HG03025 (cell line): ENCODE data around the gene TRMT10B.

Experiments
- ATAC-seq: cut with Tn5 transposase; IDR thresholded peaks from one replicate; pipeline ENCODE4 v1.9.1; 2021; ENCODE audit warnings: mild to moderate bottlenecking, moderate library complexity; ENCODE audit not compliant: unreplicated experiment, low FRiP score

Gene TRMT10B, protein sequence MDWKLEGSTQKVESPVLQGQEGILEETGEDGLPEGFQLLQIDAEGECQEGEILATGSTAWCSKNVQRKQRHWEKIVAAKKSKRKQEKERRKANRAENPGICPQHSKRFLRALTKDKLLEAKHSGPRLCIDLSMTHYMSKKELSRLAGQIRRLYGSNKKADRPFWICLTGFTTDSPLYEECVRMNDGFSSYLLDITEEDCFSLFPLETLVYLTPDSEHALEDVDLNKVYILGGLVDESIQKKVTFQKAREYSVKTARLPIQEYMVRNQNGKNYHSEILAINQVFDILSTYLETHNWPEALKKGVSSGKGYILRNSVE

DNA sequence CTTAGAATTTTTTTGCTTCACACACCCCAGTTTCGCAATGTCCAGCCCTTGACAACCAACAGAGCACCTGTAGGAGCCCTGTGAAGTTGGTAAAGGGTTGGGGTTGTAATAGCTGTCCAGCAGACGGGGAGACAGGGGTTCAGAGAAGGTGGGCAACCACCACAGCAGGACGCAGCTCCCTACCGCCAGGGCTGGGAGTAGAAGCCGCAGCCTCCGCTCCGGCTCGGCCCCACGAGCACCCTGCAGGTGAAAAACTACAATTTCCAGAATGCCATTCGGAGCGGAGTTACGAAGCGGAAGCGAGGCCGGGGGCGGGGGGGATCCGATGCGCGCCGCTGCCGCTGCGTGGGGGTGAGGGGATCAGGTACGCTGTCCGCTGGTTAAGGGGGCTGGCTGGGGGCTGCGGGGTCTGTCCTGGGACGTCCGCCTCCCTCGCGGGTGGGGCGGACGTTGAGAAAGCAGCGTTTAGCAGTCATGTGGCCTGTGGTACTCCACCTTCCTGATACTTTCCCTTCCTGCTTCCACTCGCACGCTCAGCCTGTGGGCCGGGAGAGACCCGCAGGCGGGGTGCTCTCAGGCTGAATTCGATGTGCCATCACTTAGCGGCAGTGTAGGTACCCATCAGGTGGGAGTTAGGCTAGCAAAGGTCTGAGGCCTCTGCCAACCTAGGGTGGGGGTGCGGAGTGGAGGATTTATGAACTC is at the start of gene TRMT10B:
Gene TRMT10B, plus strand, starts transcription at position 317 of the 702 bp plus-strand sequence. CDS start 8,127 bp downstream, outside the sequence.
- peak; percentile 77 for ATAC-seq

DNA sequence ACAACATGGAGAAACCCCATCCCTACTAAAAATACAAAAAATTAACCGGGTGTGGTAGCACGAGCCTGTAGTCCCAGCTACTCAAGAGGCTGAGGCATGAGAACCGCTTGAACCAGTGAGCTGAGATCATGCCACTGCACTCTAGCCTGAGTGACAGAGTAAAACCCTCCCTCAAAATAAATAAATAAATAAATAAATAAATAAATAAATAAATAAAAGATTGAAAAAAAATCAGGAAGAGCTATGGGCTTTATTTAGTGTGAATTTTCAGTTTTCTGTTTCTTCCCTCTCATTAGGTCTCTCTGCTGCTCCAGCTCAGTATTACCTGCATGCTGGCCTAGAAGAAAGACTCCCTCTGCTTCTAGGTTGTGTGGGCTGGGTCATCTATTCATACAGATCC is 47.8 kb upstream of the TRMT10B start:
- ATAC-seq, result no peak

DNA sequence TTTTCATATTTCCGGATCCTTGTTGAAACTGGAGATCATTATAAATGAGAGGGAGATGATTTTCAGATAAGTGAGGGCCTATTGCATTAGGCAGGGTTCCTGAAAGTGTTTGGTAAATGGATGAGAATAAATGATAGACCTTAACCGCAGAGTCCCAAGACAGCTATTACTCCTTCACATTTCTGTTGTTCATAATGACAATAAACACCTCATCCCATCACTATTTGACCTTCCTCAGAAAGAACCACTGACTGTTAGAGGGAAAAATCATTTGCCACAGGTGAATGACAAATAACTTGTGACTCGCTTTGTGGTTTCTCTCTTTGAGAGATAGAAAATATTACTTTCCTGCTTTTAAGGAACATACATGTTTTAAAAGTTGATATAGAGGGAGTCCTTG is 47.3 kb upstream of the TRMT10B start:
- ATAC-seq, result no peak

DNA sequence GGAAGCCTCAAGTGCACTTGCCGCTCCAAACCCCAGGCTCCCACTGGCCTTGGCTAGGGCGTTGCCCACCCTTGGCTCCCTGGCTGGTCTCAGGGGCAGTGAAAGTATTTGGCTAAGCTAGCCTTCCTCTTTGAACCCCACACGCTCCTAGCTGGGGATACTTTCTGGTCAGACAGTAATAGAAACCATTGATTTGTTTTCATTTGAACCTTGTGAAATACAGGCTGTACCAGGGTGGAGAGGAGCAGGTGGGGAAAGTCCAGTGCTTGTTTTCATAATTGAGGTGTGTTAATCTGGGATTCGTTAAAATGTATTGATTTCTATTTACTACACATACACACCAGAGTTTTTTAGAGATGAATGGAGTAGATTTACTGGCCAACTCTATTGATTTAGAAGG is 45.9 kb upstream of the TRMT10B start:
- no peak for ATAC-seq

DNA sequence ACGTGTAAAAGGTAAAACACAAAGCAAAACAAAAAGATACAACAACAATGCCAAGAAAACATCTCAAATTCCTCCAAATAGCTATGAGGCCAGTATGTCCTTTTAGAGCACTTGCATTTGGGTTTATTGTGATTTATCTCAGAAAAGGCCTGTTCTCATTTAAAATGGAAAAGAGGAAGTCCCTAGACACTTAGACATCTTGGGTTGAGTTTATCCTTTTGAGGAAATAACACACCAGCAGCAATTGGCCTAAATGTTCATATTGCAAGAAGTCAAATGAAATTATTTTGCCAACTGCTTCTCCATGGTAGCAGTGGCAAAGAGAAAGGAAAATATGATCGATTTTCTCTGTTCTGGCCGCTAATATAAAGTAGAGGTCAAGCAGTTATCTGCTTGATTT is 43.6 kb upstream of the TRMT10B start:
- ATAC-seq, result no peak

DNA sequence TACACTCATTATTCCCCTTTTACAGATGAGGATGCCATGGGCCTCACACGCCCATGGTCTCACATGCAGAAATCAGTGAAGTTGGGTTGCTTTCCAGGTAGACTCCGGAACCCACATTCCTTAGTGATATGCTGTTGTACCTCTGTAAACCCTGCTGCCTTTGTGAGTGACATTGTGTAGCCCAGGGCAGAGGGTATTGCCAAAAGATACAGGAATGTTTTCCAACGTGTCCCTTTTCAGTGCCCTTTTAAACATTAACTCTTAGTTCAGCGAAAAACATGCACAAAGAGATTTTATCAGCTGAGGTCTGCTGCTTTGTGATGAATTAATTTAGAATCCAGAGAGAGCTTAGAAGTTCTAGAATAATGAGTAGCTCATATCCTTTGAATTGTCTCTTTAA is 38.3 kb upstream of the TRMT10B start:
- ATAC-seq, result no peak

DNA sequence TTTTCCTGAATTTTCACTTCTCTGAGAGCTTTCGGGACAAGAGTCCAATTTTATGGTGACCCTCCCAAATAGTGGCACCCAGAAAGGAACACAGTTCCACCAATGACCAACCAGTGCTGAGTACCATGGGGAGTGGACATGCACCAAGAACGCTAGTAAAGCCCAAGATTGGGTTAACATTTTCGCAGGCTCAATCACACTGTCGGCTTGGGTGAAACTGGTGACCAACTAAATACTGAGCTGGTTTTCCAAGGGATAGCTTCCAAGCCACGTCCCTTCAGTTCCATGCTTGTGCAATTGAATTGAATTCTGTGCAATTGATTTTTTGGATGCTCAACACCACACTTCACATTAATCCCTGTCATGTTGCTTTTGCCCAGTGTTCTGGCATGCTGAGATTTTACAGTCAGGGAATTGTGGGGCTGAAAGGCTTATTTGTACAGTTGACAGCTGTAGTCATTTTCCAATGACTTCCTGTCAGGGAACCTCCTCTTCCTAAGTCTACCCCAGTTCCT is 37.6 kb upstream of the TRMT10B start:
- no peak for ATAC-seq

DNA sequence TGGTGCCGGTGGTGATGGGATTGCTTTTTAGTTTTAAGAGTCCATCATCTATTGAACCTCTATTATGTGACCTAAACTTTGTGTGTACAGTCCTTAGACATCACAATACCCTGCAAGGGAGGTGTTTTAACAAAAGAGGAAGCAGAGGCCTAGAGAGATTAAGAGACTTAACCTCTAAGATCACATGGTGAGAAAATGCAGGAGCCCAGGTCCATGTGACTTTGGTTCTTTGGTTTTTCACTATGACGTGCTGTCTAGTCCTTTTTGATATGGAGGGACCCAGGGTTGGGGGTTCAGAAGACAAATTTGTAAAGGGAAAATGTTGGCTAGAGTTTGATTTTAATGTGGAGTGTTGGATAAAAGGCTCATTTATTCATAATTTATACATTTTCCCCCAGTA is 34.1 kb upstream of the TRMT10B start:
- no peak for ATAC-seq

DNA sequence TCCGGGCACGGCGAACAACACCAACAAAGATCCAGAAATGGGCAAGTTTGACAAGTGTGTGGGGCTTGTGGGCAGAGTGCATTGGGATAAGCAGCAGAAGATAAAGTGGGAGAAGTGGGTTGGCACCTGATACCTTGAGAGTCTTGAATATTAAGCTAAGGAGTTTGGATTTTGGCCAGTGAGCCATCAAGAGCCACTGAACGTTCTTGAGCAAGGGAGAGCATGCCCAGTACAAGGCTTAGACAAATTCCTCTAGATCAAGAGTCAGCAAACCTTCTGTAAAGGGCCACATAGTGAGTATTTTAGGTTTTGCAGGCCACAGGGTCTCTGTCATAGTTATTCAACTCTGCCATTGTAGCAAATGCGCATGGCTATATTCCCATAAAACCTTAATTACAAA is 26.6 kb upstream of the TRMT10B start:
- no peak for ATAC-seq

DNA sequence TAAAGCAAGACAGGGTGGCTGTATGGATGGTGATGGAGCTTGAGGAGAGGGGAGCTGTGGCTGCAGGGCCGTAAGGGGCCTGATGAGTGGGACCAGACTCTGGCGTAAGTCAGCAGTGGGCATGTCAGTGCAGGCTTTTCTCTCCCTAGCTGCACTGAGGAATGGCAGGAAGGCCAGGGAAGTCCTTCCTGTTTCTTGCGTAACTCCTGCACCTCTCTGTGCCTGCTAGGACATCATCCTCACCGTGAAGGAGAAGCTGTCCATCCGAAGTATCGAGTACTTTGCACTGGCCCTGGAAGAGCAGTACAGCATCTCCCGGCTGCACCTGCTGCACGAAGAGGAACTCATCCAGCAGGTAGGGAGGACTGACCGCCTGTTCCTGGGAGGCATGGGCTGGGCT is 24.1 kb upstream of the TRMT10B start:
- no peak for ATAC-seq

DNA sequence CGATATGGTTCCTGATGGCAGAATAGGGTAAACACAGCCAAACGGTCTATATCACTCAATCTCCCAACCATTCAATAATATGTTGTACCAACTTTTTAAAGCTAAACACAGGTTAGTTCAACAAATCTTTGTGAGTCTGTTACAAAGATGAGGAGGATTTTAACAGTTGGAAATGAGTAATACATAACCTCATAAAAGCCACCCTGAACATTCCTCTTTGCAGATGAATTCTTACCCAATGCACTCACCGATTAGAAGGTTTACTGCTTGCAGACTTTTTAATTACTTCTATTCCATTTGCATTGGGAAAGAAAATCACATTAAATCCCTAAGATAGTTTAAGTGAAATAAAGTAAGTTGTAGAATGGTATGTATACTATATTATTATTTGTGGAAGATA is 23.3 kb upstream of the TRMT10B start:
- no peak for ATAC-seq

DNA sequence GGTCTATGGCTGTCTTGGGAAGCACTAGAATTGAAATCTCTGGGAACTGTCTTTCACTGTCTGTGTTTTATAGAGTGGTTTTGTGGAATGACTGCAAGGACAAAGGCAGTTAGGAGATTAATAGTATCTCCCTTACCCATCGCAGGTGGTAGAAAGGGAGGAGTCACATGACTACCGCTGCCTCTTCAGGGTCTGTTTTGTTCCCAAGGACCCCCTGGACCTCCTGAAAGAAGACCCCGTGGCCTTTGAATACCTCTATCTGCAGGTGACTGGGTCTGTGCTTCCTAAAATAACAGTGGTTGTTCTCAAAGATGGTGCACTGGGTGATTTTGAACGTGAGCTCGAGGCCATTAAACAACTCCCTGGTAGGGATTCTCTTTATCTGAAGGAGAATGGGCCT is 22.8 kb upstream of the TRMT10B start:
- ATAC-seq, result no peak

DNA sequence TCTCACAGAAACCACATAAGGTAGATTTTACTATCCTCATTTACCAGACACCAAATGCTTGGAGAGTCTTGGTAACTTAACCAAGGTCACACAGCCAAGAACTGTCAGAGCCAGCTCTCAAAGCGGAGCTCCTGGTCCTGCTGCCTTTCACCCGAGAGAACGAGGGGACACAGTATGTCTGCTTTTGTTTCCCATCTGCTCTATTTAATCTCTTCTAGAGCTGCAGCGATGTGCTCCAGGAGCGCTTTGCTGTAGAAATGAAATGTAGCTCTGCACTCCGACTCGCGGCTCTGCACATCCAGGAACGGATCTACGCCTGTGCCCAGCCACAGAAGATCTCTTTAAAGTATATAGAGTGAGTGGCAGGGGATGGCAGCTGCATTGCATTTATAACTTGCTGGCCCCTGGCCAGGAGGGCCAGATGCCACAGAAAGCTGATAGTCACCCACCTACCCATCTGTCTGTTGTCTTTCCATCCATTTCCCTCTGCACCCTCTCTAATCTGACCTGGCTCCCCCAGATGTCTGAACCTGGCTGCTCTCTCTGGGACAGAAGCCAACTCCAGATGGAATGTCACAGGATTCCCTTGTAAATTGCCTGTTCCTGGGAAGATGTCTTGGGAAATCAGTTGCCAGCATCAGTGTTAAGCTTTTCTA is 21.4 kb upstream of the TRMT10B start:
- no peak for ATAC-seq

DNA sequence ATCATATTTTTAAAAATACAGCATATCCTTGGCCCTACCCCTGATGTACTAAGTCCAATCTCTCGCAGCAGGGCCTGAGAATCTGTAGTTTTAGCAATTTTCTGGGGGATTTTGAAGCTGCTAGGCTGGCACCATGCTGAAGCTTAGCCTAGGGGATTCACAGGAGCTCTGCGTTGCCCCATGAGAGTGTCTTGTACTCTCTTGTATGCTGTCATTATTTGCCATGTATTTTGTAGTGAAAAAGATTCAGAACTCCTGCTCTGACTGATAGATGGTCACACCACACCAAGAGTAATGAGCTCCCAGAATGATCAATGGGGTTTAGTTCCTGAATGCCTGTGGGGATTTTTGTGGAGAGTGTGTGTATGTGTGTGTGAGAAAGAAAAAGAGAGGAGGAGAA is 20.7 kb upstream of the TRMT10B start:
- no peak for ATAC-seq

DNA sequence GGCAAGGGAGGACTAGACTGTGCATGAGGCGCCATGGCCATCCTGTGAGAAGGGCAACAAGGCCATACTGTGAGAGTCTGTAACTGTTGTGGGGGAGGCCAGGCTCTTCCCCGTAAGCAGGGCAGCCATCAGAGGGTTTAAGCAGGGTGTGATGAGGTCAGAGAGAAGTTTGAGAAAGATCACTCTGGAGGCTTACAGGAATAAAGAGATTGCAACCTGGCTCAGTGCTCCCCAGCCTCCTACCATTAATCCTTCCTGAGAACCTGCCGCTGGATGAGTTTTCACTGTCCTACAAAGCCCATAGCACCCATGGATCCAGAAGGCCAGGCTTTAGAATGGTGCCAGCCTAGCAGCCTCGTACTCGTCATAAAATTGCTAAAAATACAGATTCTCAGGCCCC is 14.4 kb upstream of the TRMT10B start:
- ATAC-seq, result no peak

DNA sequence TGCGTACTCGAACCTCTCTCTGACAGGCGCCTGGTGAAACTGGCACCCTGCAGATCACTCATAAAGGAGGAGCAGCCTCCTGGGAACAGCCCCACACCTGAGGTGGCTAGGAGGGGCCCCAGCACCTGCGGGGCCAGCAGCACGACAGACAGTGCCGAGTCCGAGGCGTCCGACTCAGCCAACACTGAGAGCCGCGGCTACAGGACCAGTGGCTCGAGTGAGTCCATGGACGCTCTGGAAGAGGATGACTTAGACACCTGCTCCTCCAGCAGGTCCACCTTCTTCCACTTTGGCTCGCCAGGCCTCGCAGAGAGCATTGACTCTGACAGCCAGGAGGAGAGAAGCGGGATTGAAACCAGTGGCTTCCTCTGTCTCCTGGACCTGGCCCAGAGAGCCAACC is 13.5 kb upstream of the TRMT10B start:
- ATAC-seq, result no peak

DNA sequence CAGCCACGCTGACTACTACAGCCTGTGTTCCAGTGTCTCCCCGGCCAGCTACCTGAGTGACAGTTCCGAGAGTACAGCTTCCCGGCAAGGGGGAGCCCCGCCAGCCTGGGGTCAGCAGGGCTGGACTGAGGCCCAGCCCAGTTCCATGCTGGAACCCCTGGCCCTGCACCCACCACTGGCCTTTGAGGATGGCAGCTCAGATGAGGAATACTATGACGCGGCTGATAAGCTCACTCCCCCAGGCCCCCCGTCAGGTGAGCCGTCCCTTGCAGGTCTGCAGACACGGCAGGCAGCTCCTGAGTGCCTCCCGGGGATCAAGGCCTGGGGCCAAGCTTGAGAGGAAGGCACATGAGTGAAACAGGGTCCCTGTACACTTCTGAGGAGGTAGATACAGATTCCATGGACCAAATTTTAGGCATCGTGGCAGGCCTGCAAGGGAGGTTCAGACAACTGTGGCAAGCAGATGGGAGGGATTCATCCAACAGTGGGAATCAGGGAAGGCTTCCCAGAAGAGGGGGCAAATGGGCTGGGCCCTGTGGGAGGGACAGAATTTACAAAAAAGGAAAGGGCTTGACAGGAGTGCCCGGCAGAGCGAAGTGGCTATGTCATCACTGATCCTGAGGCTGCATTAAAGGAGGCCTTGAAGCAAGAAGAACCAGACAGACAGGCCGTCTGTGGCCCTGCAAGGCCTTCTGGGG is 12.8 kb upstream of the TRMT10B start:
- no peak for ATAC-seq

DNA sequence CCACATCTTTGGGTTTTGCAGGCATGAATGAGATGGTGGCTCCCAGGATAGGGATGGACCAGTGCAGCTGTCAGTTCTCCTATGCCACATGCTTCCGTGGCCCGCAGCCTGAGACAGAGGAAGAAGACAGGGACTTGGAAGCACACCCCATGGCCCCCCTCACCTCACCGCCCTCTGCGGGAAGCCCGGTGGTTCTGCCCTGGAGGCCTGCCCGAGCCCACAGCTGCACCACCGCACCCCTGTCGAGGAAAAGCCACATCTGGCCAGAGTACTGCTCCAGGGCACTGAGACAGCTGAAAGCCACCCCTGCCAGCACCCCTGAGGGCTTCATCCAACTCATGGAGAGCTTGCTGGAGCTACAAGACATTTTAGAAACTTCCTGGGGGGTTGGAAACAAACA is 7.6 kb upstream of the TRMT10B start:
- no peak for ATAC-seq

DNA sequence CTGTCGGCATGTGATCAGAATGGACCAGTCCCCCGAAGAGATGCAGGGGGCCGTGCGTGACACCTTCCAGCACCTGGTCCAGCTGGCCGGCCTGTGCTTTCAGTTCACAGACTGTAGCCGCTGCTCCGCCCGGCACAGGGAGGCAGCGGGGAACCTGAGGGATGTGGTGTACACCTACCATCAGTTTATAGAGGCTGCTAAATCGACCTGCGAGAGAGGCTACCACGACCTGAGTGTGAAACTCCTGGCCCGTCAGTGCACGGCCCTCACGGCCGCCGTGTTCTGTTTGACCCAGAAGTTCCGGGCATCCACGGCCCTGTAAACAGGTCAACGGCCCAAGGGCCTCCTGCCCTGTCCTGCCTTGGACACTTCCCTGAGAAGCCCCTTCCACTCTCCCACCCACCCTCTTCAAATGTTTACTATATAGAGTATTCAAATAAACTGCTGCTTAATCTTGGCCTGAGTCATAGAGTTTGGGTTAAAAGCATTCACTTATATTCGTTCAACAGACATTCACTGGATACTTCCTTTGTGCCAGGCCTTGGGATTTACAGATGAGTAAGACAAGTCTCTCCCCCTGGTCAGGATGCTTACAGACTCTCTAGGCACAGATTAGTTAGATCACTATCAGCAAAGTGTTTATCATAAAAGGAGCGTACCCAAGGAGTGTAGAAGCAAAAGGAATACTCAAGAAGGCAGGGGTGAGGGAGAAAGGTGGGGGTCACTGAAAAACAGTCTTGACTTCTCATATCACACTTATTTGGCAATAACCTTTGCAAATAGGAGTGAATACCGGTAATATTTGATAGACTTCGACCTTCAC is 6.9 kb upstream of the TRMT10B start:
- ATAC-seq, result no peak

DNA sequence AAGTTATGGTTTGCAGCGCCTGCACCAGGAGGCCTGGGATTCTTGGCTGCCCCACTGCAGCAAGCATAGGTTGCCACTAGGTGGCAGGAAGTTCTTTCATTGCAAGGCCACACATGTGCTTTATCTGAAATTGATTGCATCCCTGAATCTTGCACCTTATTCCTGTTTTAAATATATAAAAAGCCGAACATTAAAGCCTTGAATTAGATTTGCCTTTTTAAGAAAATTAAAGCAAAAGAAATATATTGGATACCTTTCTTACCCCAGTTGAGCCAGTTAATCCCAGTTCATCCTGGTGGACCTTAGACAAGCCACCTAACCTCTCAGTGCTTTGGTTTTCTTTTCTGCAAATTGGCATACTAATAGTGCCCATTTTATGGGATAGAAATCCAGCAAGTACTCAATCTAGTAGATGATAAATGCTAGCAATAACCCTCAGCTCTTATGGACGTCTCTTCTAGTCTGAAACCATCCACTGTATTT is 6.3 kb upstream of the TRMT10B start:
- no peak for ATAC-seq
